Psoas muscle (tissue), 8 donors: ENCODE measurements around the gene KCTD4. TPM values are rescaled to one million over a fixed set of nuclear protein-coding genes. Genes with fewer than 3 reads are reported as not detected.

Source experiments
- ATAC-seq, 4 donors: fragments of 200-7000 bp; cut with Tn5 transposase; one replicate each; pipeline ENCODE4 v1.9.1; 2020; ENCODE audit warnings: moderate library complexity in 3 of 4, mild to moderate bottlenecking in 2 of 4
- DNase-seq, 2 donors: peaks; one replicate each; pipeline ENCODE4 v3.0.0-alpha.2; 2020
- H3K27ac ChIP-seq: fragments of 200-600 bp; one replicate; pipeline ENCODE4 v1.8.0; 2022
- H3K27me3 ChIP-seq, 3 donors: fragments of 200-600 bp in 1 of 3; one replicate each; pipeline versions ENCODE4 v1.6.1 to v1.8.0; 2013 to 2022; ENCODE audit warnings: low read length in 2 of 3, mild to moderate bottlenecking in 2 of 3, moderate library complexity in 1 of 3; ENCODE audit not compliant: insufficient read depth in 3 of 3
- H3K36me3 ChIP-seq, 2 donors: fragments of 200-600 bp in 1 of 2; one replicate each; pipeline versions ENCODE4 v1.6.1 to v1.8.0; 2013 to 2022; ENCODE audit warnings: low read depth in 1 of 2, mild to moderate bottlenecking in 1 of 2, moderate library complexity in 1 of 2; ENCODE audit not compliant: insufficient read depth in 1 of 2
- H3K4me1 ChIP-seq: fragments of 200-600 bp; one replicate; pipeline ENCODE4 v1.8.0; 2022
- H3K4me3 ChIP-seq: fragments of 200-600 bp; one replicate; pipeline ENCODE4 v1.8.0; 2022; ENCODE audit warnings: mild to moderate bottlenecking
- H3K9me3 ChIP-seq: fragments of 200-600 bp; one replicate; pipeline ENCODE4 v1.8.0; 2022
- WGBS, 3 donors: extraction: QIAGEN DNeasy Blood & Tissue Kit; methylation state at CpG; one replicate each; pipeline versions ENCODE4 v1.1.6 to v1.1.7; 2013; 5-methylcytosine and 5-hydroxymethylcytosine counted together
- intact Hi-C, 2 donors: fragments of 100-400 bp; cut with DNase I; formaldehyde crosslinking; loops; one replicate each; pipeline versions ENCODE4 v1.11.0 to v1.14.2; 2022
- polyA plus RNA-seq, 3 donors: library from polyadenylated mRNA; stranded (reverse); fragments of 200-250 nt; gene quantifications; one replicate each; pipeline ENCODE4 v1.2.3, GENCODE V29; 2013
- total RNA-seq, 4 donors: library from RNA; stranded (reverse); fragmentation: NEBNext Ultra II Directional in 2 of 4; extraction: Animal tissue kit (Norgen Biotek cat#: 25700) in 2 of 4; gene quantifications; one replicate each; pipeline versions ENCODE4 v1.2.1 to v1.2.4, GENCODE V29; 2021 to 2023
- TF ChIP-seq, protein P1 (sequence below): fragments of 200-600 bp; IDR thresholded peaks from one replicate; pipeline ENCODE4 v1.8.0; 2022; ENCODE audit warnings: antibody characterized with exemption
- donor health status: healthy with polysubstance abuse.
- donor health status: DM: no; HTN: no; CAD: no; lungs with moderate emphysema.
- donor health status: Bipolar disorder and iron deficiency.
- donor health status: healthy.
- donor health status: DM: yes; HTN: yes; CAD: no.
- donor health status: DM: no; HTN: no; CAD: no.
- donor health status: DM: no; HTN: no; CAD: no.
- donor health status: DM: yes; HTN: yes; CAD: no.

Gene KCTD4
- total and polyA plus RNA-seq, 7 donors = 0.08 TPM; not detected in 6

GRCh38 chr13:45180713-45181601, 19.9 kb downstream of the KCTD4 start:
- TF ChIP-seq, protein P1, sequence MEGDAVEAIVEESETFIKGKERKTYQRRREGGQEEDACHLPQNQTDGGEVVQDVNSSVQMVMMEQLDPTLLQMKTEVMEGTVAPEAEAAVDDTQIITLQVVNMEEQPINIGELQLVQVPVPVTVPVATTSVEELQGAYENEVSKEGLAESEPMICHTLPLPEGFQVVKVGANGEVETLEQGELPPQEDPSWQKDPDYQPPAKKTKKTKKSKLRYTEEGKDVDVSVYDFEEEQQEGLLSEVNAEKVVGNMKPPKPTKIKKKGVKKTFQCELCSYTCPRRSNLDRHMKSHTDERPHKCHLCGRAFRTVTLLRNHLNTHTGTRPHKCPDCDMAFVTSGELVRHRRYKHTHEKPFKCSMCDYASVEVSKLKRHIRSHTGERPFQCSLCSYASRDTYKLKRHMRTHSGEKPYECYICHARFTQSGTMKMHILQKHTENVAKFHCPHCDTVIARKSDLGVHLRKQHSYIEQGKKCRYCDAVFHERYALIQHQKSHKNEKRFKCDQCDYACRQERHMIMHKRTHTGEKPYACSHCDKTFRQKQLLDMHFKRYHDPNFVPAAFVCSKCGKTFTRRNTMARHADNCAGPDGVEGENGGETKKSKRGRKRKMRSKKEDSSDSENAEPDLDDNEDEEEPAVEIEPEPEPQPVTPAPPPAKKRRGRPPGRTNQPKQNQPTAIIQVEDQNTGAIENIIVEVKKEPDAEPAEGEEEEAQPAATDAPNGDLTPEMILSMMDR = no peak
- WGBS, 3 donors = 91 to 96% (median 92%) methylated on average over 7 of the region's 7 CpGs
- ATAC-seq (no peak), DNase-seq (no peak)
- H3K36me3 ChIP-seq = no peaks in the 10 kb centered on the region
- H3K27me3 ChIP-seq = no peaks in the 10 kb centered on the region
- no peak overlapping the region for H3K4me3 ChIP-seq
- H3K4me1 ChIP-seq = peaks cover 5% of the 10 kb centered on the region
- no peaks in the 10 kb centered on the region for H3K9me3 ChIP-seq
- intact Hi-C loops = no loop called here
- H3K27ac ChIP-seq = no peak overlapping the region

DNA sequence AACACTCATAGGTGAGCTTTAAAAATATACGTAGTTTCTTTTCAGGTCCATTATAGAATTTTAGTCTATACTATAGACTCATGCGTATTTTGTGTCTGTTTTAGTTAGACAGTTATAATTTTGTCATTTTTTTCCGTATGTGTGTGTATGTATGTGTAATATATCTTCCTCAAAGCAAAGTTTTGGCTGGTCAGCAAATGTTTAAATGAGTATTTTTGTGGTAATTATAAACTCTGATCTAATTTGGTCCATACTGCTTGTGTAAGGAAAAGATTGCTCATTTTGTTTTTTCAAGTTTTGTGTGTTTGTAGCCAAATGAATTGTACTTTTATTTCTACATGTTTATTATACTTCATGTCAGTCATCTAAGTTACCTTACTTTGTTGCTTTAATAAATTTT, 20.5 kb downstream of the KCTD4 start:
- no peaks in the 10 kb centered on the region for H3K36me3 ChIP-seq
- H3K27me3 ChIP-seq = no peaks in the 10 kb centered on the region
- ATAC-seq (no peak), DNase-seq (no peak)
- intact Hi-C loops = no loop called here
- TF ChIP-seq, protein P1 = no peak
- no peaks in the 10 kb centered on the region for H3K9me3 ChIP-seq
- peaks cover 5% of the 10 kb centered on the region for H3K4me1 ChIP-seq
- no peak overlapping the region for H3K4me3 ChIP-seq
- H3K27ac ChIP-seq = no peak overlapping the region
- WGBS, 3 donors = 85 to 89% (median 88%) methylated on average over 3 of the region's 3 CpGs

- Histone ChIP-seq H3K9me3 (no peaks in the 10 kb centered on the region), H3K4me1 (peaks cover 5% of the 10 kb centered on the region), H3K36me3 (no peaks in the 10 kb centered on the region), H3K27ac (no peak overlapping the region), H3K27me3 (no peaks in the 10 kb centered on the region), H3K4me3 (no peak overlapping the region)
- intact Hi-C loops = loop anchor here in 1 of 2 donors (5.0 kb wide), 1 partner anchor 37 kb away; no protein-coding TSS in a partner anchor
- TF ChIP-seq, protein P1 = no peak
- ATAC-seq = no peak
- DNase-seq = no peak
Observed at GRCh38 chr13:45179428-45179827, 21.4 kb downstream of the KCTD4 start.

DNA sequence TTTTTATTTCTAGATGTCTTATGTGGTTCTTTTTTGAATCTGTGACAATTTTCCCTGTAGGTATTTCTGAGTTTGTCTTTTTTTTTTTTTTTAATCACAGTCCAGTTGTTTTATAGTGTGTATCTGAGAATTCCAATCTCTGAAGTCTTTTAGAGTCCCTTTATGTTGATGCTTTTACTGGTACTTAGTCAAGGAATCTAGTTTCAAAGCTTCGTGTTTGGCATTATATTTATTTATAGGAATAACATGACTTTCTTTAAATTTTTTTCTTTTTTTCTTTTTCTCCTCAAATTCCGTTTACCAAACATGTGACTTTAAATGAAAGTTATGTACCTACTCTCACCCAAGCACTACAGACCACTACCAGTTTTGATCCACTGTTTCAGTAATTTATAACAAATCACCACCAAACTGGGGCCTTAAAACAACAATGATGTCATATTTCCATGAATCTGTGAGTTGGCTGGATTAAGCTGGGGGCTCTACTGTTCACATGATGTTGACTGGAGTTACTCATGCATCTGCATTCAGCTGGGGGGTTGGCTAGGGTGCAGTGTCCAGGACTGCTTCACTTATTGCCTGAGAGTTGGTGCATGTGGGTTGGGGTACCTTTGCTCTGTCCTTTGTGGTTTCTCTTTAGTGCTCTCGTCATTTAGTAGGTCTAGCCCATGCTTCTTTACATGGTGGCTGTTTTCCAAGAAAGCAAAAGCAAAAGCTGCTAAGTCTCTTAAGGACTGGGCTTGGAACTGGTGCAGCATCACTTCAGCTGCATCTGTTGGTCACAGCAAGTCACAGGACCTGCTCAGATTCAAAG, 22.3 kb downstream of the KCTD4 start:
- ATAC-seq = no peak
- TF ChIP-seq, protein P1 = no peak

More for the DNA sequence above, 22.3 kb downstream of the KCTD4 start:
- Histone ChIP-seq H3K4me1 (peaks cover 5% of the 10 kb centered on the region), H3K4me3 (no peak overlapping the region), H3K9me3 (no peaks in the 10 kb centered on the region), H3K27me3 (no peaks in the 10 kb centered on the region), H3K36me3 (no peaks in the 10 kb centered on the region), H3K27ac (no peak overlapping the region)
- DNase-seq = no peak
- WGBS, 3 donors = 52 to 72% (median 53%) methylated on average over 3 of the region's 3 CpGs
- intact Hi-C loops = loop anchor here in 1 of 2 donors (5.0 kb wide), 1 partner anchor 36 kb away; no protein-coding TSS in a partner anchor
